Neuronal stem cell (in vitro differentiated cells): ENCODE data around the gene ATP5MC2.

Experiments
- DNase-seq: peaks from one replicate; pipeline ENCODE4 v3.0.0-alpha.2; 2013; ENCODE audit warnings: low spot score
- H2AFZ ChIP-seq: one replicate; pipeline ENCODE4 v1.6.1; 2013; ENCODE audit warnings: mild to moderate bottlenecking, low read length, inconsistent platforms
- H2AK5ac ChIP-seq: 2 replicates; pipeline ENCODE4 v1.6.1; 2013; ENCODE audit warnings: low read depth, mild to moderate bottlenecking, inconsistent platforms, low read length, moderate library complexity, mixed read lengths
- H2BK120ac ChIP-seq: 2 replicates; pipeline ENCODE4 v1.6.1; 2013; ENCODE audit warnings: low read depth, mild to moderate bottlenecking, inconsistent platforms, low read length, moderate library complexity, mixed read lengths
- H2BK12ac ChIP-seq: one replicate; pipeline ENCODE4 v1.6.1; 2013; ENCODE audit warnings: low read length, inconsistent platforms
- H2BK15ac ChIP-seq: 2 replicates; pipeline ENCODE4 v1.6.1; 2013; ENCODE audit warnings: mild to moderate bottlenecking, low read length, inconsistent platforms, mixed read lengths
- H2BK5ac ChIP-seq: one replicate; pipeline ENCODE4 v1.6.1; 2013; ENCODE audit warnings: inconsistent platforms, mild to moderate bottlenecking, low read length, moderate library complexity
- H3K14ac ChIP-seq: one replicate; pipeline ENCODE4 v1.6.1; 2013; ENCODE audit warnings: low read length, inconsistent platforms
- H3K18ac ChIP-seq: 2 replicates; pipeline ENCODE4 v1.6.1; 2013; ENCODE audit warnings: low read length, inconsistent platforms
- H3K23ac ChIP-seq: 2 replicates; pipeline ENCODE4 v1.6.1; 2013; ENCODE audit warnings: low read depth, mild to moderate bottlenecking, mixed read lengths, low read length, inconsistent platforms; ENCODE audit not compliant: poor library complexity
- H3K27ac ChIP-seq: replicated peaks from 3 replicates; pipeline ENCODE4 v1.5.1; 2013; ENCODE audit warnings: low read length, inconsistent platforms
- H3K27me3 ChIP-seq, 3 experiments: 2 replicates each; pipeline ENCODE4 v1.6.1; 2013; ENCODE audit warnings: low read length in 3 of 3, mild to moderate bottlenecking in 2 of 3, inconsistent platforms in 1 of 3, low read depth in 1 of 3, mixed read lengths in 1 of 3, moderate library complexity in 1 of 3; ENCODE audit not compliant: control insufficient read depth in 3 of 3, insufficient read depth in 3 of 3
- H3K36me3 ChIP-seq, 2 donors: replicated peaks in 1 of 2; 2 replicates each; pipeline ENCODE4 v1.6.1; 2013; ENCODE audit warnings: low read length in 2 of 2; ENCODE audit not compliant: control insufficient read depth in 2 of 2, insufficient read depth in 2 of 2
- H3K4ac ChIP-seq: 2 replicates; pipeline ENCODE4 v1.6.1; 2013; ENCODE audit warnings: inconsistent platforms, mild to moderate bottlenecking, low read length, moderate library complexity
- H3K4me1 ChIP-seq, 2 donors: 1 replicate in 1 of 2; 2 replicates in 1 of 2; pipeline ENCODE4 v1.6.1; 2013; ENCODE audit warnings: low read length in 2 of 2, low read depth in 1 of 2; ENCODE audit not compliant: control insufficient read depth in 2 of 2, insufficient read depth in 1 of 2
- H3K4me2 ChIP-seq: one replicate; pipeline ENCODE4 v1.6.1; 2013; ENCODE audit warnings: mild to moderate bottlenecking, low read length, inconsistent platforms; ENCODE audit not compliant: insufficient read depth, poor library complexity, severe bottlenecking
- H3K4me3 ChIP-seq, 2 donors: 2 replicates each; pipeline ENCODE4 v1.5.1; 2013; ENCODE audit warnings: low read length in 2 of 2, mild to moderate bottlenecking in 2 of 2, inconsistent platforms in 1 of 2, moderate library complexity in 1 of 2
- H3K79me1 ChIP-seq: one replicate; pipeline ENCODE4 v1.6.1; 2013; ENCODE audit warnings: low read depth, mild to moderate bottlenecking, inconsistent platforms, low read length, moderate library complexity
- H3K9ac ChIP-seq: one replicate; pipeline ENCODE4 v1.6.1; 2013; ENCODE audit warnings: mild to moderate bottlenecking, low read depth, low read length, inconsistent platforms; ENCODE audit not compliant: poor library complexity
- H3K9me3 ChIP-seq, 2 donors: replicated peaks in 1 of 2; 2 replicates each; pipeline versions ENCODE3 to v1.6.1; 2013; ENCODE audit warnings: low read length in 2 of 2, mild to moderate bottlenecking in 2 of 2, inconsistent platforms in 1 of 2, low read depth in 1 of 2, mixed read lengths in 1 of 2, moderate library complexity in 1 of 2; ENCODE audit not compliant: control insufficient read depth in 2 of 2, insufficient read depth in 1 of 2
- H4K8ac ChIP-seq: one replicate; pipeline ENCODE4 v1.6.1; 2013; ENCODE audit warnings: low read depth, mild to moderate bottlenecking, inconsistent platforms, low read length, moderate library complexity
- H4K91ac ChIP-seq: one replicate; pipeline ENCODE4 v1.6.1; 2013; ENCODE audit warnings: low read length, low read depth, mild to moderate bottlenecking, inconsistent platforms; ENCODE audit not compliant: poor library complexity
- WGBS, 2 donors: extraction: QIAGEN DNeasy Blood & Tissue Kit; methylation state at CpG; one replicate each; pipeline ENCODE4 v1.1.7; 2013; ENCODE audit warnings: missing lambda C conversion rate in 2 of 2, mixed read lengths in 1 of 2; ENCODE audit not compliant: insufficient read length in 2 of 2, insufficient replicate concordance in 1 of 2; ENCODE audit errors: extremely low coverage in 2 of 2; 5-methylcytosine and 5-hydroxymethylcytosine counted together

ATP5MC2 gene

DNA sequence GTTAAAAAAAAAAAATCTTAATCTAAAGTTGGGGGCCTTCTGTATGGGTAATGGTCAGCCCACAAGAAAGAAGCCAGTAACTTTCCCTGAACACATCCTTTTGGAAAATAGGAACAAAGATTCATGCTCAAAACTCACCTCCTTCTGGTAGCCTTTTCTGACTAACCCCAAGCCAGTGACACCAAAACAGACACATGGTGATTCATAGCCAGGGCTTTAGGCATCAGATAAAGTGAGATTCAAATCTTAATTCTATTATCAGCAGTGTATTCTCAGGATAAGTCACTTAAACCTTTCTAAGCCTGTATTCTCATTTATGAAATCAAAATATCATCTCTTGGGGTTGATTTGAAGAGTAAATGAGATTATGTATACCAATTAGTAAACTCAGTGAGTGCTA is 4.9 kb downstream of the ATP5MC2 start:
- no peak overlapping the region for H3K18ac ChIP-seq
- H2BK5ac ChIP-seq, result no peak overlapping the region
- no peak overlapping the region for H2AK5ac ChIP-seq
- no peak overlapping the region for H2BK15ac ChIP-seq
- no peaks in the 10 kb centered on the region for H3K27me3 ChIP-seq
- no peak overlapping the region for H3K9ac ChIP-seq
- no peak overlapping the region for H3K27ac ChIP-seq
- no peaks in the 10 kb centered on the region for H3K9me3 ChIP-seq
- no peak overlapping the region for H3K4me3 ChIP-seq
- H4K91ac ChIP-seq, result no peak overlapping the region
- H3K4me2 ChIP-seq, result no peak overlapping the region
- H2BK120ac ChIP-seq, result no peak overlapping the region
- H3K14ac ChIP-seq, result no peak overlapping the region
- no peak overlapping the region for H3K4ac ChIP-seq
- H3K23ac ChIP-seq, result no peak overlapping the region
- H3K4me1 ChIP-seq, result peaks cover 0 to 6% of the 10 kb centered on the region in 2 donors
- H2BK12ac ChIP-seq, result no peak overlapping the region
- H3K36me3 ChIP-seq, result peaks cover 39 to 88% of the 10 kb centered on the region in 2 donors
- H4K8ac ChIP-seq, result no peak overlapping the region
- DNase-seq, result no peak
- H2AFZ ChIP-seq, result no peak overlapping the region
- peaks cover 11% of the 10 kb centered on the region for H3K79me1 ChIP-seq

DNA sequence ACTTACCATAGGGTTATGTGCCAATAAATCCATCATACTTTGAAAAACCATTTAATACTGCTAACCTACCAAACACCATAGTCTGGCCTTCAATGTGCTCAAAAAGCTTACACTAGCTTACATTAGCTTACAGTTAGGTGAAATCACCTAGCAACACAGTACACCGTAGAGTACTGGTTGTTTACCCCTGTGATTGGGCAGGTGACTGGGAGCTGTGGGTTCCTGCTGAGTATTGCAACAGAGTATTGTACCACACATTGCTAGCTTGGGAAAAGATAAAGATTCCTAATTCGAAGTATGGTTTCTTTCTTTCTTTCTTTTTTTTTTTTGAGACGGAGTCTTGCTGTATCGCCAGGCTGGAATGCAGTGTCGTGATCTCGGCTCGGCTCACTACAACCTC is 5.6 kb downstream of the ATP5MC2 start:
- Histone ChIP-seq H3K79me1 (peaks cover 7% of the 10 kb centered on the region), H3K9me3 (no peaks in the 10 kb centered on the region), H3K4ac (no peak overlapping the region), H3K14ac (no peak overlapping the region), H2AFZ (no peak overlapping the region), H2BK120ac (no peak overlapping the region), H4K91ac (no peak overlapping the region), H4K8ac (no peak overlapping the region), H3K27ac (no peak overlapping the region), H2AK5ac (no peak overlapping the region), H3K23ac (no peak overlapping the region), H3K4me1 (peaks cover 0 to 4% of the 10 kb centered on the region in 2 donors), H3K4me3 (no peak overlapping the region), H2BK12ac (no peak overlapping the region), H3K27me3 (no peaks in the 10 kb centered on the region), H3K36me3 (peaks cover 42 to 95% of the 10 kb centered on the region in 2 donors), H2BK5ac (no peak overlapping the region), H3K9ac (no peak overlapping the region), H2BK15ac (no peak overlapping the region), H3K18ac (no peak overlapping the region), H3K4me2 (no peak overlapping the region)
- DNase-seq, result no peak
- WGBS, 2 donors, result no CpG with 5 or more reads among the region's 7 CpGs

DNA sequence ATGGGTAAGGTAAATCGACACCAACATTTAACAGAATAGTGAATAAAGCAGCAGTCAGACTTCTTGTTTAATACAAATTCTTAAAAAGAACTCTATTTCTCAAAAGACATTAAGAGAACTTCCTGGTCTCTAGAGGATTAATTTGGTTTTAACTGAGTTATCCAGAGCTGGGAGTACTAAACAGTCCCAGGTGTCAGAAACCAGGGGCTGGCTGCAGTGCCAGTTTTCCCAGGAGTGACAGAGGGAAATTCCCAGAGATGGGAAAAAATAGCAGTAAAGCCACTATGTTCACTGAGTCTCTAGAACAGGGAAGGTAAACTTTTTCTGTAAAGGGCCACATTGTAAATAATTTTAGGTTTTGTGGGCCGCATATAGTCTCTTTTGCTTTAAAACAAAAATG is 8.8 kb downstream of the ATP5MC2 start:
- Histone ChIP-seq H3K36me3 (peaks cover 43 to 95% of the 10 kb centered on the region in 2 donors), H3K4me1 (no peaks in the 10 kb centered on the region), H3K18ac (no peak overlapping the region), H2BK15ac (no peak overlapping the region), H3K79me1 (peaks cover 6% of the 10 kb centered on the region), H3K27ac (no peak overlapping the region), H2BK12ac (no peak overlapping the region), H2AK5ac (no peak overlapping the region), H3K4me2 (no peak overlapping the region), H3K9me3 (no peaks in the 10 kb centered on the region), H4K8ac (no peak overlapping the region), H3K14ac (no peak overlapping the region), H3K9ac (no peak overlapping the region), H3K4ac (no peak overlapping the region), H2AFZ (no peak overlapping the region), H3K27me3 (no peaks in the 10 kb centered on the region), H3K4me3 (no peak overlapping the region), H4K91ac (no peak overlapping the region), H2BK120ac (no peak overlapping the region), H3K23ac (no peak overlapping the region), H2BK5ac (no peak overlapping the region)
- WGBS, 2 donors, result no CpG with 5 or more reads among the region's 2 CpGs
- no peak for DNase-seq

DNA sequence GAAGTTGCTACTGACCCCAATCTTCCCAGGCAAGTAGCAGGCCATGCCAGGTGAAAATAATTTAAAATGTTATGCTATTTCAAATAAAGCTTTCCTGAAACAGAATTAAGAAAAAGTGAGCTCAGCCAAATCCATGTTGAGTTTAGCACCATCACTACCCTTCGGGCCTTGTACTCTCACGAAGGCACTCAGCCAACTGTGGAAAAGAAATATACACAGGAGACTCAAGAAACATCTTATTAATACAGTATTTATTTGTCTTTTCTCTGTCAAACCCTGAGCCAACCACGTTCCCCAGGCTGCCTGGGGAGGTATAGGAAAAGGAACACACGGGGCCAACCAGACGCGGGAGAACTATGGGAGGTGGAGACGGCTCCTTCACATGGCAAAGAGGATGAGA is 10.9 kb downstream of the ATP5MC2 start:
- Histone ChIP-seq H3K79me1 (peaks cover 6% of the 10 kb centered on the region), H3K9ac (no peak overlapping the region), H3K9me3 (no peaks in the 10 kb centered on the region), H3K27ac (no peak overlapping the region), H2BK15ac (no peak overlapping the region), H3K23ac (no peak overlapping the region), H3K14ac (no peak overlapping the region), H2AFZ (no peak overlapping the region), H3K4me2 (no peak overlapping the region), H2BK120ac (no peak overlapping the region), H3K4me3 (no peak overlapping the region), H2AK5ac (no peak overlapping the region), H3K27me3 (no peaks in the 10 kb centered on the region), H2BK12ac (no peak overlapping the region), H3K36me3 (peaks cover 34 to 75% of the 10 kb centered on the region in 2 donors), H3K4ac (no peak overlapping the region), H3K18ac (no peak overlapping the region), H4K8ac (no peak overlapping the region), H4K91ac (no peak overlapping the region), H3K4me1 (peaks cover 0 to 4% of the 10 kb centered on the region in 2 donors), H2BK5ac (no peak overlapping the region)
- WGBS, 2 donors, result no CpG with 5 or more reads among the region's 7 CpGs
- DNase-seq, result no peak
